Stimulated activated CD4-positive, alpha-beta T cell treated with anti-CD3 and anti-CD28 coated beads, Interleukin-1b, Interleukin-23, amount 100 ng/mL, for 48 hours (primary cell): ENCODE results near the gene FAM199X.
"Not testable (repeated sequence)": the region's sequence is repeated elsewhere in the genome, so short reads cannot be mapped to it uniquely, and the experiment has no call there.

ENCODE experiments used
- DNase-seq: peaks from one replicate; pipeline ENCODE4 v3.0.0-alpha.2; 2020

FAM199X gene

GRCh38 chrX:104193485-104193884, 27.2 kb downstream of the FAM199X start:
- no peak for DNase-seq

GRCh38 chrX:104195013-104195412, 28.8 kb downstream of the FAM199X start:
- no peak for DNase-seq

- DNase-seq: no peak
These were observed 29.3 kb downstream of the FAM199X start for GRCh38 chrX:104195489-104196084.

- DNase-seq: no peak
These were observed 39.3 kb downstream of the FAM199X start for GRCh38 chrX:104205548-104205947.

GRCh38 chrX:104211187-104211586, 44.9 kb downstream of the FAM199X start:
- no peak for DNase-seq

- not testable (repeated sequence) for DNase-seq
These were observed 63.8 kb downstream of the FAM199X start for GRCh38 chrX:104230060-104230459.
